Loucy (cell line): Measurements from ENCODE around the gene CNTN5.

ENCODE experiments used
- EZH2phosphoT487 ChIP-seq: fragments of 200-600 bp; IDR thresholded peaks from 2 replicates; pipeline ENCODE4 v1.6.1; 2018; ENCODE audit warnings: antibody characterized with exemption, mild to moderate bottlenecking, moderate library complexity, borderline replicate concordance
- TF ChIP-seq, protein P1 (sequence below): fragments of 200-600 bp; sonication (generic); conservative IDR thresholded peaks from 2 replicates; pipeline ENCODE4 v1.5.1; 2014; ENCODE audit warnings: mild to moderate bottlenecking, antibody characterized with exemption, low read length

DNA sequence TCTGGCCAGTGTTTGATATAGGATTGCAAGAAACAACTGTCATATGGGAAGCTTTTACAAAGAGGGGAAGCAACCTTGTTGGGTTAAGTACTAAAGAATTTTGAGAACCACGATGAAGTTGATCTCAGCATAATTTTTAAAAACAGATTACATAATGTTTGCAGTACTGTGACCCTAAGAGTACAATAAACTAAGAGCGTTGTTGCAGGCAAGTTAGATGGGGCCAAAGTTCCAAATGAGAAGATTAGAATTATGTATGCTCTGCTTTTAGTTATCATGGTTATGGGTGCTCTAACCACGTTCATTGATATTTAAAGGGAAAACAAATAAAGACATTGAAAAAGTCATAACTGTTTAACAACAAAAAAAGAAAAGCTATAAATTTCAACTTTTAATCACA lies 177.5 kb downstream of the CNTN5 start:
- TF ChIP-seq, protein P1, sequence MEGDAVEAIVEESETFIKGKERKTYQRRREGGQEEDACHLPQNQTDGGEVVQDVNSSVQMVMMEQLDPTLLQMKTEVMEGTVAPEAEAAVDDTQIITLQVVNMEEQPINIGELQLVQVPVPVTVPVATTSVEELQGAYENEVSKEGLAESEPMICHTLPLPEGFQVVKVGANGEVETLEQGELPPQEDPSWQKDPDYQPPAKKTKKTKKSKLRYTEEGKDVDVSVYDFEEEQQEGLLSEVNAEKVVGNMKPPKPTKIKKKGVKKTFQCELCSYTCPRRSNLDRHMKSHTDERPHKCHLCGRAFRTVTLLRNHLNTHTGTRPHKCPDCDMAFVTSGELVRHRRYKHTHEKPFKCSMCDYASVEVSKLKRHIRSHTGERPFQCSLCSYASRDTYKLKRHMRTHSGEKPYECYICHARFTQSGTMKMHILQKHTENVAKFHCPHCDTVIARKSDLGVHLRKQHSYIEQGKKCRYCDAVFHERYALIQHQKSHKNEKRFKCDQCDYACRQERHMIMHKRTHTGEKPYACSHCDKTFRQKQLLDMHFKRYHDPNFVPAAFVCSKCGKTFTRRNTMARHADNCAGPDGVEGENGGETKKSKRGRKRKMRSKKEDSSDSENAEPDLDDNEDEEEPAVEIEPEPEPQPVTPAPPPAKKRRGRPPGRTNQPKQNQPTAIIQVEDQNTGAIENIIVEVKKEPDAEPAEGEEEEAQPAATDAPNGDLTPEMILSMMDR: no peak
- TF ChIP-seq EZH2phosphoT487: no peak
